ENCODE data around the gene KRT81.
"Not testable (repeated sequence)": the region's sequence is repeated elsewhere in the genome, so short reads cannot be mapped to it uniquely, and the experiment has no call there.

Gene KRT81

GRCh38 chr12:52317468-52318052, 26.2 kb upstream of the KRT81 start:
- DNase-seq (ENCODE audit: low read depth in 2 of 2): no peak

GRCh38 chr12:52316701-52317100, 25.4 kb upstream of the KRT81 start:
- DNase-seq (ENCODE audit: low read depth in 2 of 2): no peak

- no peak for DNase-seq (ENCODE audit: low read depth in 2 of 2)
These were observed 25.0 kb upstream of the KRT81 start for GRCh38 chr12:52316290-52316689.

- DNase-seq (ENCODE audit: low read depth in 2 of 2): peak in 1 of 2 experiments; percentile 8
These were observed 24.4 kb upstream of the KRT81 start for GRCh38 chr12:52315721-52316120.

- no peak for DNase-seq (ENCODE audit: low read depth in 2 of 2)
These were observed 23.2 kb upstream of the KRT81 start for GRCh38 chr12:52314511-52314910.

- DNase-seq (ENCODE audit: low read depth in 2 of 2): no peak
These were observed 22.6 kb upstream of the KRT81 start for GRCh38 chr12:52313926-52314325.

GRCh38 chr12:52313461-52313860, 22.1 kb upstream of the KRT81 start:
- DNase-seq (ENCODE audit: low read depth in 2 of 2): no peak

GRCh38 chr12:52312086-52312485, 20.8 kb upstream of the KRT81 start:
- no peak for DNase-seq (ENCODE audit: low read depth in 2 of 2)

GRCh38 chr12:52311285-52311648, 19.9 kb upstream of the KRT81 start:
- DNase-seq (ENCODE audit: low read depth in 2 of 2): no peak

GRCh38 chr12:52310622-52311284, 19.4 kb upstream of the KRT81 start:
- DNase-seq (ENCODE audit: low read depth in 2 of 2): no peak

- no peak for DNase-seq (ENCODE audit: low read depth in 2 of 2)
These were observed 17.6 kb upstream of the KRT81 start for GRCh38 chr12:52308806-52309425.

- DNase-seq (ENCODE audit: low read depth in 2 of 2): peak in 1 of 2 experiments; percentile 48
These were observed 16.8 kb upstream of the KRT81 start for GRCh38 chr12:52307836-52308805.

- no peak for DNase-seq (ENCODE audit: low read depth in 2 of 2)
These were observed 15.4 kb upstream of the KRT81 start for GRCh38 chr12:52306731-52307130.

GRCh38 chr12:52305921-52306705, 14.8 kb upstream of the KRT81 start:
- no peak for DNase-seq (ENCODE audit: low read depth in 2 of 2)

GRCh38 chr12:52304941-52305411, 13.6 kb upstream of the KRT81 start:
- DNase-seq (ENCODE audit: low read depth in 2 of 2): not testable (repeated sequence)

GRCh38 chr12:52302242-52302914, 11.0 kb upstream of the KRT81 start:
- not testable (repeated sequence) for DNase-seq (ENCODE audit: low read depth in 2 of 2)

- not testable (repeated sequence) for DNase-seq (ENCODE audit: low read depth in 2 of 2)
These were observed 10.4 kb upstream of the KRT81 start for GRCh38 chr12:52301721-52302120.

GRCh38 chr12:52300796-52301691, 9.7 kb upstream of the KRT81 start:
- DNase-seq (ENCODE audit: low read depth in 2 of 2): no peak

GRCh38 chr12:52298677-52299190, 7.4 kb upstream of the KRT81 start:
- DNase-seq (ENCODE audit: low read depth in 2 of 2): no peak
